ENCODE data around the gene PTPRC. TPM values are rescaled to one million over a fixed set of nuclear protein-coding genes. Genes with fewer than 3 reads are reported as not detected.

Gene PTPRC
- total and polyA plus RNA-seq, 5 donors from 2014 or later = 946 to 1,099 (median 1,070) TPM

- no peaks in the 10 kb centered on the region for H3K27me3 ChIP-seq (ENCODE audit: control insufficient read depth, insufficient read depth, low read length)
- H3K4me1 ChIP-seq (ENCODE audit: control insufficient read depth, insufficient read depth, low read length, poor library complexity, severe bottlenecking) = peaks cover 17% of the 10 kb centered on the region
- peaks cover 61% of the 10 kb centered on the region for H3K36me3 Mint-ChIP-seq
- ATAC-seq (ENCODE audit: low read depth in 2 of 2) (no peak), DNase-seq (no peak)
- no peaks in the 10 kb centered on the region for H3K9me3 Mint-ChIP-seq
- no peak overlapping the region for H3K4me3 Mint-ChIP-seq
- H3K9me3 ChIP-seq (ENCODE audit: control insufficient read depth in 2 of 2, low read length in 2 of 2) = no peaks in the 10 kb centered on the region
- peaks cover 95% of the 10 kb centered on the region for H3K36me3 ChIP-seq (ENCODE audit: control insufficient read depth, insufficient read depth, low read length)
- no peak overlapping the region for H3K4me3 ChIP-seq (ENCODE audit: low read depth, low read length)
- no peaks in the 10 kb centered on the region for H3K27me3 Mint-ChIP-seq
- no peak overlapping the region for H3K27ac Mint-ChIP-seq
- peaks cover 29 to 58% (median 43%) of the 10 kb centered on the region in 4 donors for H3K4me1 Mint-ChIP-seq
- H3K27ac ChIP-seq (ENCODE audit: insufficient read depth, low read length, poor library complexity, severe bottlenecking) = peak overlapping the region; percentile 45
Observed at GRCh38 chr1:198711837-198712236, 73.0 kb downstream of the PTPRC start.

DNA sequence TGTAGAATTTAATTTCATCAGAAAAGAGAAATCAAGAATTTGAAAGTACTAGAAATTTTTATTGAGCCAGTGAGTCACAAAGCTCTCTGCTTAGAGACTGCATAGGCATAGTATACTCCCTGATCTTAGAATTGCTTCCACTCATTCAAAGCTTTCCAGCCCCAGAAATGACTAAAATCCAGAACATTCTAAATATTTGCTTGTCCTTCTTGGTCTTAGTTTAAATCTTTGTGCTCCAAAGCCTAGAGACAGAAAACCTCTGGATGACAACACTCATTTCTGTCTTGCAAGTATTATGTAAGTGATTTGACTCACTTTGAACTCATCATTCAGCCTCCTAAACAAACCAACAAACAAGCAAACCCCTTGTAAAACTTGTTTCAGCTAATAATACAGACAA lies 74.2 kb downstream of the PTPRC start:
- H3K36me3 ChIP-seq (ENCODE audit: control insufficient read depth, insufficient read depth, low read length) = peaks cover 95% of the 10 kb centered on the region
- no peak overlapping the region for H3K4me3 ChIP-seq (ENCODE audit: low read depth, low read length)
- no peaks in the 10 kb centered on the region for H3K9me3 ChIP-seq (ENCODE audit: control insufficient read depth in 2 of 2, low read length in 2 of 2)
- H3K4me1 ChIP-seq (ENCODE audit: control insufficient read depth, insufficient read depth, low read length, poor library complexity, severe bottlenecking) = peaks cover 17% of the 10 kb centered on the region
- ATAC-seq (ENCODE audit: low read depth in 2 of 2) (no peak), DNase-seq (no peak)
- peaks cover 30 to 65% (median 50%) of the 10 kb centered on the region in 4 donors for H3K4me1 Mint-ChIP-seq
- no peak overlapping the region for H3K4me3 Mint-ChIP-seq
- peak overlapping the region; percentile 46 to 85 (median 76) for H3K27ac Mint-ChIP-seq
- H3K27me3 Mint-ChIP-seq = no peaks in the 10 kb centered on the region
- H3K36me3 Mint-ChIP-seq = peaks cover 65% of the 10 kb centered on the region
- H3K27ac ChIP-seq (ENCODE audit: insufficient read depth, low read length, poor library complexity, severe bottlenecking) = peak overlapping the region; percentile 45
- no peaks in the 10 kb centered on the region for H3K27me3 ChIP-seq (ENCODE audit: control insufficient read depth, insufficient read depth, low read length)
- no peaks in the 10 kb centered on the region for H3K9me3 Mint-ChIP-seq

GRCh38 chr1:198714271-198714670 lies 75.4 kb downstream of the PTPRC start:
- Mint-ChIP-seq H3K27me3 (no peaks in the 10 kb centered on the region), H3K4me3 (no peak overlapping the region), H3K36me3 (peaks cover 61% of the 10 kb centered on the region), H3K4me1 (peaks cover 19 to 59% (median 47%) of the 10 kb centered on the region in 4 donors), H3K27ac (peak overlapping the region in 1 of 3 donors; percentile 66), H3K9me3 (no peaks in the 10 kb centered on the region)
- Histone ChIP-seq H3K9me3 (ENCODE audit: control insufficient read depth in 2 of 2, low read length in 2 of 2) (no peaks in the 10 kb centered on the region), H3K27me3 (ENCODE audit: control insufficient read depth, insufficient read depth, low read length) (no peaks in the 10 kb centered on the region), H3K4me3 (ENCODE audit: low read depth, low read length) (no peak overlapping the region), H3K4me1 (ENCODE audit: control insufficient read depth, insufficient read depth, low read length, poor library complexity, severe bottlenecking) (peaks cover 17% of the 10 kb centered on the region), H3K27ac (ENCODE audit: insufficient read depth, low read length, poor library complexity, severe bottlenecking) (peak overlapping the region; percentile 45), H3K36me3 (ENCODE audit: control insufficient read depth, insufficient read depth, low read length) (peaks cover 95% of the 10 kb centered on the region)
- no peak for ATAC-seq (ENCODE audit: low read depth in 2 of 2)
- no peak for DNase-seq

GRCh38 chr1:198716051-198716450 lies 77.2 kb downstream of the PTPRC start:
- peak overlapping the region; percentile 39 to 67 (median 56) for H3K27ac Mint-ChIP-seq
- ATAC-seq (ENCODE audit: low read depth in 2 of 2) = no peak

GRCh38 chr1:198717510-198717909 lies 78.7 kb downstream of the PTPRC start:
- Mint-ChIP-seq H3K9me3 (no peaks in the 10 kb centered on the region), H3K4me1 (peaks cover 24 to 63% (median 53%) of the 10 kb centered on the region in 4 donors), H3K36me3 (peaks cover 62% of the 10 kb centered on the region), H3K27ac (peak overlapping the region in 2 of 3 donors; percentile 70 to 97), H3K27me3 (no peaks in the 10 kb centered on the region), H3K4me3 (peak overlapping the region in 1 of 4 donors; percentile 29)
- Histone ChIP-seq H3K4me3 (ENCODE audit: low read depth, low read length) (no peak overlapping the region), H3K9me3 (ENCODE audit: control insufficient read depth in 2 of 2, low read length in 2 of 2) (no peaks in the 10 kb centered on the region), H3K27ac (ENCODE audit: insufficient read depth, low read length, poor library complexity, severe bottlenecking) (no peak overlapping the region), H3K36me3 (ENCODE audit: control insufficient read depth, insufficient read depth, low read length) (peaks cover 92% of the 10 kb centered on the region), H3K27me3 (ENCODE audit: control insufficient read depth, insufficient read depth, low read length) (no peaks in the 10 kb centered on the region), H3K4me1 (ENCODE audit: control insufficient read depth, insufficient read depth, low read length, poor library complexity, severe bottlenecking) (peaks cover 20% of the 10 kb centered on the region)
- DNase-seq (no peak), ATAC-seq (ENCODE audit: low read depth in 2 of 2) (no peak)

More at GRCh38 chr1:198716051-198716450, 77.2 kb downstream of the PTPRC start:
- Histone ChIP-seq H3K27ac (ENCODE audit: insufficient read depth, low read length, poor library complexity, severe bottlenecking) (peak overlapping the region; percentile 48), H3K9me3 (ENCODE audit: control insufficient read depth in 2 of 2, low read length in 2 of 2) (no peaks in the 10 kb centered on the region), H3K4me1 (ENCODE audit: control insufficient read depth, insufficient read depth, low read length, poor library complexity, severe bottlenecking) (peaks cover 22% of the 10 kb centered on the region), H3K36me3 (ENCODE audit: control insufficient read depth, insufficient read depth, low read length) (peaks cover 97% of the 10 kb centered on the region), H3K4me3 (ENCODE audit: low read depth, low read length) (no peak overlapping the region), H3K27me3 (ENCODE audit: control insufficient read depth, insufficient read depth, low read length) (no peaks in the 10 kb centered on the region)
- no peak for DNase-seq
- H3K27me3 Mint-ChIP-seq = no peaks in the 10 kb centered on the region
- no peaks in the 10 kb centered on the region for H3K9me3 Mint-ChIP-seq
- H3K36me3 Mint-ChIP-seq = peaks cover 70% of the 10 kb centered on the region
- peak overlapping the region in 1 of 4 donors; percentile 8 for H3K4me3 Mint-ChIP-seq
- peaks cover 23 to 68% (median 56%) of the 10 kb centered on the region in 4 donors for H3K4me1 Mint-ChIP-seq

DNA sequence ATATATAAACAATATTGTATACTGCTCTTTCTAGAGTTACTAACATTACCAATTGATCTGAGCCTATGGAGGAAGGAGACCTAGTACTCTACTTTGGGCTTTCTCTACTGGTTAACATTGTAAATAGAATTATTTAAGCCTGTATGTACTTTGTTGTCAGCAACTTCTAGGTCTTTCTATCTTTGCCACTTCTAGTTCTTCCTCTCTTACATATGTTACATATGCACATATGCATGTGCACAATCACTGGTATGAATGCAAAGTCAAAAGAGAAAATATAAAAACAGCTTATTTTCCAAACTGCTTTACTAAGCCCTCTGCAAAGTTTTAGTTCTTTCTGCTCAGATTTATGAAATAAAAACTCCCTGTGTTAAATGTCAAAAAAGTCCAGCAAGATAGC lies 84.3 kb downstream of the PTPRC start:
- no peak for DNase-seq
- peaks cover 60% of the 10 kb centered on the region for H3K36me3 Mint-ChIP-seq
- H3K36me3 ChIP-seq (ENCODE audit: control insufficient read depth, insufficient read depth, low read length) = peaks cover 91% of the 10 kb centered on the region
- H3K27me3 Mint-ChIP-seq = no peaks in the 10 kb centered on the region
- H3K9me3 Mint-ChIP-seq = no peaks in the 10 kb centered on the region
- peak overlapping the region in 1 of 3 donors; percentile 11 for H3K27ac Mint-ChIP-seq
- peaks cover 36 to 73% (median 48%) of the 10 kb centered on the region in 4 donors for H3K4me1 Mint-ChIP-seq
- no peaks in the 10 kb centered on the region for H3K27me3 ChIP-seq (ENCODE audit: control insufficient read depth, insufficient read depth, low read length)
- H3K4me3 ChIP-seq (ENCODE audit: low read depth, low read length) = no peak overlapping the region
- peaks cover 37% of the 10 kb centered on the region for H3K4me1 ChIP-seq (ENCODE audit: control insufficient read depth, insufficient read depth, low read length, poor library complexity, severe bottlenecking)
- no peak for ATAC-seq (ENCODE audit: low read depth in 2 of 2)
- H3K27ac ChIP-seq (ENCODE audit: insufficient read depth, low read length, poor library complexity, severe bottlenecking) = no peak overlapping the region
- H3K4me3 Mint-ChIP-seq = no peak overlapping the region
- H3K9me3 ChIP-seq (ENCODE audit: control insufficient read depth in 2 of 2, low read length in 2 of 2) = no peaks in the 10 kb centered on the region

DNA sequence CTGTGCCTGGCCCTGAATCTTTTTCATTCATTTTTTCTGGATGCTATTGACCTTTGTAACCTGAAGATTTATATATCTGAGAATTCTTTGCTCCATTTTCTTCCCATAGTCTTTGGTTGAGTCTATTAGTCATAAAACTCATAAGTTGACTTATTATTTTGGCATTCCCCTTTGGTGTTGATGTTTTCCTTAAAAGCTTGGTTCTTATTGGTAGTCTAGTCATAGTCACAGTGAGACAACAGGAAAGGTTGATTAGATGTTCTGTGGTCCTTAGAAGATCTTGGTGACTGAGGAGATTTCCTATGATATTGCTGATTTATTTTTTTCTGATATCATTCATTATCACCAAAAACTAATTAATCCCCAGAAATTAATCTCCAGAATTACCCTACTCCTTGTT lies 86.2 kb downstream of the PTPRC start:
- Mint-ChIP-seq H3K36me3 (peaks cover 60% of the 10 kb centered on the region), H3K9me3 (no peaks in the 10 kb centered on the region), H3K4me3 (peak overlapping the region; percentile 13 to 62 (median 20)), H3K4me1 (peaks cover 37 to 74% (median 46%) of the 10 kb centered on the region in 4 donors), H3K27ac (peak overlapping the region; percentile 27 to 85 (median 85)), H3K27me3 (no peaks in the 10 kb centered on the region)
- Histone ChIP-seq H3K27ac (ENCODE audit: insufficient read depth, low read length, poor library complexity, severe bottlenecking) (peak overlapping the region; percentile 44), H3K4me1 (ENCODE audit: control insufficient read depth, insufficient read depth, low read length, poor library complexity, severe bottlenecking) (peaks cover 37% of the 10 kb centered on the region), H3K4me3 (ENCODE audit: low read depth, low read length) (no peak overlapping the region), H3K36me3 (ENCODE audit: control insufficient read depth, insufficient read depth, low read length) (peaks cover 91% of the 10 kb centered on the region), H3K9me3 (ENCODE audit: control insufficient read depth in 2 of 2, low read length in 2 of 2) (no peaks in the 10 kb centered on the region), H3K27me3 (ENCODE audit: control insufficient read depth, insufficient read depth, low read length) (no peaks in the 10 kb centered on the region)
- DNase-seq (no peak), ATAC-seq (ENCODE audit: low read depth in 2 of 2) (no peak)

GRCh38 chr1:198726455-198726854 lies 87.6 kb downstream of the PTPRC start:
- Histone ChIP-seq H3K27me3 (ENCODE audit: control insufficient read depth, insufficient read depth, low read length) (no peaks in the 10 kb centered on the region), H3K4me1 (ENCODE audit: control insufficient read depth, insufficient read depth, low read length, poor library complexity, severe bottlenecking) (peaks cover 28% of the 10 kb centered on the region), H3K4me3 (ENCODE audit: low read depth, low read length) (no peak overlapping the region), H3K27ac (ENCODE audit: insufficient read depth, low read length, poor library complexity, severe bottlenecking) (peak overlapping the region; percentile 44), H3K9me3 (ENCODE audit: control insufficient read depth in 2 of 2, low read length in 2 of 2) (no peaks in the 10 kb centered on the region), H3K36me3 (ENCODE audit: control insufficient read depth, insufficient read depth, low read length) (peaks cover 91% of the 10 kb centered on the region)
- Mint-ChIP-seq H3K4me3 (no peak overlapping the region), H3K27ac (peak overlapping the region in 2 of 3 donors; percentile 63 to 78), H3K36me3 (peaks cover 65% of the 10 kb centered on the region), H3K4me1 (peaks cover 34 to 75% (median 42%) of the 10 kb centered on the region in 4 donors), H3K27me3 (no peaks in the 10 kb centered on the region), H3K9me3 (no peaks in the 10 kb centered on the region)
- DNase-seq (no peak), ATAC-seq (ENCODE audit: low read depth in 2 of 2) (no peak)

Measured in CD4-positive, CD25-positive, alpha-beta regulatory T cell (primary cell).